HEK293 (cell line): ENCODE measurements around the gene FARSA.
"Not testable (repeated sequence)": the region's sequence is repeated elsewhere in the genome, so short reads cannot be mapped to it uniquely, and the experiment has no call there.

ENCODE experiments used
- CTCF ChIA-PET: fragments of 350-600 bp; formaldehyde crosslinking; extraction: SDS; loops from one replicate; lab custom pipeline; 2021; ENCODE audit warnings: antibody characterized with exemption; lab: Yijun Ruan, JAX
- POLR2A ChIA-PET: fragments of 300-600 bp; formaldehyde crosslinking; extraction: SDS; loops from one replicate; lab custom pipeline; 2020; ENCODE audit warnings: antibody characterized with exemption, inconsistent platforms; lab: Yijun Ruan, JAX
- H3K27ac ChIP-seq: fragments of 200-500 bp; sonication (Bioruptor generic); 2 replicates; pipeline ENCODE4 v1.5.1; 2014; ENCODE audit warnings: low read depth, low read length, control low read depth, inconsistent platforms; ENCODE audit errors: extremely low read depth
- H3K36me3 ChIP-seq, 2 experiments: fragments of 200-500 bp in 1 of 2; sonication (Bioruptor generic) in 1 of 2; 1 replicate in 1 of 2; 2 replicates in 1 of 2; pipeline ENCODE4 v1.5.1; 2014 to 2017; ENCODE audit warnings: inconsistent platforms in 2 of 2, low read length in 2 of 2; ENCODE audit not compliant: control insufficient read depth in 2 of 2, insufficient read depth in 1 of 2
- H3K4me1 ChIP-seq: fragments of 200-500 bp; sonication (Bioruptor generic); 2 replicates; pipeline ENCODE4 v1.5.1; 2014; ENCODE audit warnings: mild to moderate bottlenecking, low read length, inconsistent platforms; ENCODE audit not compliant: control insufficient read depth, insufficient read depth
- H3K4me3 ChIP-seq: 2 replicates; pipeline ENCODE4 v1.5.1; 2011; ENCODE audit warnings: low read depth, mild to moderate bottlenecking, control low read depth, low read length, moderate library complexity
- H3K9me3 ChIP-seq: fragments of 200-500 bp; sonication (Bioruptor generic); 2 replicates; pipeline ENCODE4 v1.5.1; 2014; ENCODE audit warnings: low read depth, low read length, inconsistent platforms; ENCODE audit not compliant: control insufficient read depth, insufficient read depth
- GFI1B ChIP-seq: fragments of 450-650 bp; formaldehyde crosslinking; IDR thresholded peaks from 2 replicates; pipeline ENCODE4 v1.5.1; 2016; ENCODE audit warnings: missing biosample characterization, missing genetic modification characterization
- IKZF3 ChIP-seq: fragments of 450-650 bp; IDR thresholded peaks from 2 replicates; pipeline ENCODE4 v1.5.0; 2018; ENCODE audit warnings: missing biosample characterization, mild to moderate bottlenecking, missing genetic modification characterization, moderate library complexity
- PATZ1 ChIP-seq: fragments of 450-650 bp; formaldehyde crosslinking; IDR thresholded peaks from 2 replicates; pipeline ENCODE4 v1.5.1; 2016; ENCODE audit warnings: missing biosample characterization, missing genetic modification characterization
- PRDM4 ChIP-seq: fragments of 450-650 bp; formaldehyde crosslinking; IDR thresholded peaks from 2 replicates; pipeline ENCODE4 v1.5.1; 2017; ENCODE audit warnings: missing biosample characterization, missing genetic modification characterization
- TRIM28 ChIP-seq: IDR thresholded peaks from 2 replicates; pipeline ENCODE4 v1.6.1; 2011; ENCODE audit warnings: low read length, control low read depth, borderline replicate concordance
- ZBTB20 ChIP-seq: fragments of 450-650 bp; formaldehyde crosslinking; IDR thresholded peaks from 2 replicates; pipeline ENCODE4 v1.5.1; 2016; ENCODE audit warnings: missing biosample characterization, missing genetic modification characterization
- ZBTB6 ChIP-seq: fragments of 450-650 bp; formaldehyde crosslinking; IDR thresholded peaks from 2 replicates; pipeline ENCODE4 v1.5.1; 2017; ENCODE audit warnings: missing biosample characterization, missing genetic modification characterization
- ZFP69B ChIP-seq: fragments of 450-650 bp; formaldehyde crosslinking; IDR thresholded peaks from 2 replicates; pipeline ENCODE4 v1.5.1; 2016; ENCODE audit warnings: missing biosample characterization, missing genetic modification characterization
- ZNF121 ChIP-seq: fragments of 450-650 bp; formaldehyde crosslinking; IDR thresholded peaks from 2 replicates; pipeline ENCODE4 v1.5.1; 2016; ENCODE audit warnings: missing biosample characterization, missing genetic modification characterization
- ZNF18 ChIP-seq: fragments of 450-650 bp; formaldehyde crosslinking; IDR thresholded peaks from 2 replicates; pipeline ENCODE4 v1.5.1; 2016; ENCODE audit warnings: missing biosample characterization, missing genetic modification characterization
- ZNF335 ChIP-seq: fragments of 450-650 bp; formaldehyde crosslinking; conservative IDR thresholded peaks from 2 replicates; pipeline ENCODE4 v1.5.1; 2016; ENCODE audit warnings: missing biosample characterization, missing genetic modification characterization
- ZNF341 ChIP-seq: fragments of 450-650 bp; formaldehyde crosslinking; IDR thresholded peaks from 2 replicates; pipeline ENCODE4; 2016; ENCODE audit warnings: low read depth, missing biosample characterization, missing genetic modification characterization
- ZNF404 ChIP-seq: fragments of 450-650 bp; formaldehyde crosslinking; IDR thresholded peaks from 2 replicates; pipeline ENCODE4 v1.5.1; 2017; ENCODE audit warnings: missing biosample characterization, missing genetic modification characterization
- ZNF580 ChIP-seq: fragments of 450-650 bp; formaldehyde crosslinking; IDR thresholded peaks from 2 replicates; pipeline ENCODE4 v1.5.1; 2016; ENCODE audit warnings: missing biosample characterization, missing genetic modification characterization
- ZNF600 ChIP-seq: fragments of 450-650 bp; formaldehyde crosslinking; IDR thresholded peaks from 2 replicates; pipeline ENCODE4 v1.5.1; 2016; ENCODE audit warnings: missing biosample characterization, missing genetic modification characterization
- ZNF658 ChIP-seq: fragments of 450-650 bp; formaldehyde crosslinking; IDR thresholded peaks from 2 replicates; pipeline ENCODE4; 2016; ENCODE audit warnings: missing biosample characterization, missing genetic modification characterization
- ZNF747 ChIP-seq: fragments of 450-650 bp; formaldehyde crosslinking; IDR thresholded peaks from 2 replicates; pipeline ENCODE4 v1.5.1; 2016; ENCODE audit warnings: missing biosample characterization, missing genetic modification characterization
- ZNF776 ChIP-seq: fragments of 450-650 bp; formaldehyde crosslinking; IDR thresholded peaks from 2 replicates; pipeline ENCODE4 v1.5.0; 2017; ENCODE audit warnings: missing biosample characterization, missing genetic modification characterization, borderline replicate concordance

Gene FARSA

GRCh38 chr19:12952488-12953137 lies 19.1 kb upstream of the FARSA start (continued):
- TF ChIP-seq ZNF658 (tag by site-specific recombination) = no peak
- TF ChIP-seq GFI1B (tag by site-specific recombination) = no peak
- TF ChIP-seq ZBTB20 (tag by site-specific recombination) = peak; percentile 48
- TF ChIP-seq ZNF600 (tag by site-specific recombination) = peak; percentile 63
- TF ChIP-seq TRIM28 = no peak
- TF ChIP-seq PRDM4 (tag by site-specific recombination) = no peak
- peak; percentile 17; the same call in 1 of the 2 replicates for TF ChIP-seq ZNF341
- TF ChIP-seq ZNF335 (tag by site-specific recombination) = no peak
- TF ChIP-seq ZNF580 (tag by site-specific recombination) = no peak
- no peak for TF ChIP-seq ZFP69B (tag by site-specific recombination)
- TF ChIP-seq ZNF776 (tag by site-specific recombination) = no peak
- peak; percentile 31 for TF ChIP-seq PATZ1
- TF ChIP-seq IKZF3 (tag by site-specific recombination) = 0 out of 2 replicates have a peak, but pooled peaks have one; percentile 22
- TF ChIP-seq ZBTB6 (tag by site-specific recombination) = no peak
- TF ChIP-seq ZNF404 (tag by site-specific recombination) = no peak
- no peak for TF ChIP-seq ZNF747

- Histone ChIP-seq H3K4me1 (peaks cover 13% of the 10 kb centered on the region), H3K27ac (0 out of 2 replicates have a peak overlapping the region, but pooled peaks have one; percentile 6), H3K36me3 (peaks cover 46 to 77% of the 10 kb centered on the region in 2 experiments)
- TF ChIP-seq ZNF18 (tag by site-specific recombination) (peak; percentile 35; the same call in 1 of the 2 replicates), ZNF121 (peak; percentile 97)
- H3K9me3 ChIP-seq, H3K4me3 ChIP-seq: not testable (repeated sequence)
- ChIA-PET POLR2A (interaction anchor here (0.5 to 4.9 kb wide), 5 partner anchors 9 to 200 kb away, joined by 3 to 21 read pairs (median 3); partner anchors contain the start of genes CALR and FARSA), CTCF (interaction anchor here (0.6 to 5.5 kb wide), 2 partner anchors 14 to 399 kb away, joined by 3 to 48 read pairs; no protein-coding TSS in a partner anchor)
These were observed 18.5 kb upstream of the FARSA start for GRCh38 chr19:12952050-12952449.
